AG09319 (cell line): ENCODE results near the gene EIF4G3.

ENCODE experiments used
- DNase-seq: peaks from one replicate; pipeline ENCODE4 v3.0.0-alpha.2; 2010; ENCODE audit warnings: low read depth; ENCODE audit errors: extremely low read depth
- TF ChIP-seq, protein P1 (sequence below): IDR thresholded peaks from 2 replicates; pipeline ENCODE4 v1.5.1; 2011; ENCODE audit warnings: low read depth, mild to moderate bottlenecking, inconsistent platforms, low read length, moderate library complexity

EIF4G3 gene

DNA sequence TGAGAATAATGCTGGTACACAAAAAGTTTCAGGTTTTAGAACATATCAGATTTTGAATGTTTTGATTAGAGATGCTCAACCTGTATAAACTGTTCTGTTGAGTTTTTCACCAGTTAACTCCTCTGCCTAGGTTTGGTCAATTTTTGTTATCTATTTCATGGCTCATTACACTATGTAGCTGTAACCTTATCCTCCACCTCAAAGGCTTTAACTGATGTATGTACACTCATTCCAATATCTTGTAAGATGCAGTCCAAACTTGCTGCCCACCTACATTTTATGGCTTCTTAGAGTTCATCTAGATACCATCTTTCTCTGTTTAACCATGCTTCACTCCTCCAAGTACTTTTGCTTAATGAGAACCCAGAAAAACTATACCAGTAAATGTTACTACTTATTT, 107.8 kb downstream of the EIF4G3 start:
- no peak for DNase-seq
- TF ChIP-seq, protein P1, sequence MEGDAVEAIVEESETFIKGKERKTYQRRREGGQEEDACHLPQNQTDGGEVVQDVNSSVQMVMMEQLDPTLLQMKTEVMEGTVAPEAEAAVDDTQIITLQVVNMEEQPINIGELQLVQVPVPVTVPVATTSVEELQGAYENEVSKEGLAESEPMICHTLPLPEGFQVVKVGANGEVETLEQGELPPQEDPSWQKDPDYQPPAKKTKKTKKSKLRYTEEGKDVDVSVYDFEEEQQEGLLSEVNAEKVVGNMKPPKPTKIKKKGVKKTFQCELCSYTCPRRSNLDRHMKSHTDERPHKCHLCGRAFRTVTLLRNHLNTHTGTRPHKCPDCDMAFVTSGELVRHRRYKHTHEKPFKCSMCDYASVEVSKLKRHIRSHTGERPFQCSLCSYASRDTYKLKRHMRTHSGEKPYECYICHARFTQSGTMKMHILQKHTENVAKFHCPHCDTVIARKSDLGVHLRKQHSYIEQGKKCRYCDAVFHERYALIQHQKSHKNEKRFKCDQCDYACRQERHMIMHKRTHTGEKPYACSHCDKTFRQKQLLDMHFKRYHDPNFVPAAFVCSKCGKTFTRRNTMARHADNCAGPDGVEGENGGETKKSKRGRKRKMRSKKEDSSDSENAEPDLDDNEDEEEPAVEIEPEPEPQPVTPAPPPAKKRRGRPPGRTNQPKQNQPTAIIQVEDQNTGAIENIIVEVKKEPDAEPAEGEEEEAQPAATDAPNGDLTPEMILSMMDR: no peak

GRCh38 chr1:21067551-21068227, 109.0 kb downstream of the EIF4G3 start:
- DNase-seq: no peak
- TF ChIP-seq, protein P1: no peak

GRCh38 chr1:21066356-21067012, 110.2 kb downstream of the EIF4G3 start:
- TF ChIP-seq, protein P1: no peak
- no peak for DNase-seq

DNA sequence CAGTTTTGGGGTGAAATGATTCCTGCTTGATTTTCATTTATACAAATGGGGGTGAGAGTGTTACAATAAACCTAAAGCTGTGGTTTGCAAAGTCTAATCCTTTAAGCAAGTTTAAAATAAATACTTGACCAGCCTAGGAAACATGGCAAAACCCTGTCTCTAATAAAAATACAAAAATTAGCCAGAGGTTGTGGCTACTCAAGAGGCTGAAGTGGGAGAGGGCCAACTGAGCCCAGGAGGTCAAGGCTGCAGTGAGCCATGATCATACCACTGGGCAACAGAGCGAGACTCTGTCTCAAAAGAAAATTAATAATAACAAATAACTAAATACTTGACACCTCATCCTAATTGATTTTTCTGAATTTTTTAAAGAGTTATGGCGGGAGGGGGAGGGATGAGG, 110.8 kb downstream of the EIF4G3 start:
- TF ChIP-seq, protein P1: no peak
- DNase-seq: no peak

GRCh38 chr1:21064057-21064456, 112.6 kb downstream of the EIF4G3 start:
- TF ChIP-seq, protein P1: no peak
- DNase-seq: no peak

- no peak for DNase-seq
- TF ChIP-seq, protein P1: no peak
Observed at GRCh38 chr1:21060523-21060922, 116.2 kb downstream of the EIF4G3 start.

DNA sequence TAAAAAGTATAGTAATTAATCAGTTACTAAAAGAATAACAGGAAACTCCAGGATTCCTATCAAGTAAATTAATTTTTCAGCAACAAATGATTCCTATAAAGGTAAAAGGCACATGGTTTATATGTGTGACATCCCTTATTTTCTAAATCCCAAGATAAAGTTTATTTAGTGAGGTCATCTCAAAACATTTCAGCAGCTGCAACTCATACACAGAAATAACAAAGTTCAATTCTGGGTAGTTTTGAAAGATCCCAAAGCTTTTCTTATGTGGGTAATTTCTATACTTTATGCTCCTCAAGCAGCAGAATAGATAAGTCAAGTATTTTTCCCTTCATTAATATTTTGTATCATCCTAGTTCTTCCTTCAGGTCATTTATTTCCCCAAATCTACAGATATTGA, 117.7 kb downstream of the EIF4G3 start:
- TF ChIP-seq, protein P1: no peak
- DNase-seq: no peak
